HG02642 (cell line): ENCODE measurements around the gene ZFP92.

Experiments used
- ATAC-seq: cut with Tn5 transposase; IDR thresholded peaks from one replicate; pipeline ENCODE4 v1.9.1; 2021; ENCODE audit warnings: mild to moderate bottlenecking; ENCODE audit not compliant: unreplicated experiment, poor library complexity

The ZFP92 gene

GRCh38 chrX:153411255-153411987 lies at the start of gene ZFP92:
Gene ZFP92, plus strand, starts transcription at chrX:153411472. Its CDS starts 6,851 bp downstream, at chrX:153418323.
- ATAC-seq = peak; percentile 76

GRCh38 chrX:153361781-153362397 lies 49.4 kb upstream of the ZFP92 start:
- ATAC-seq = no peak

DNA sequence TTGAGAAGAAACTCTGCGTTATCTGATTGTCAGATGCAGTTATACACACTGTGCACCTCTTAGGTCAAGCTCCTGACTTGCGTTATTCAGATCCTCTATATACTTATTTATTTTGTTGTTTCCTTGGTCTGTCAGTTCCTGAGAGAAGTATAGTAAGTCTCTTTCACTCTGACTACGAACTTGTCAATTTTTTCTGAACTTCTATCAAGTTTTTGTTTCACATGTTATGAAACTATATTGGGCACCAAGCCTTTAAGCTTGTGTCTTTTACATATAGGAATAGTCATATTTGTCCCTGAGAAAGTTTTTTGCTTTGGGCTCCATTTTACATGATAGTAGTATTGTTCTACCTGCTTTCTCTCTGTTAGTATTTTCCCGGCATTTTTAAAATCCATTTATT lies 45.6 kb upstream of the ZFP92 start:
- no peak for ATAC-seq

GRCh38 chrX:153366119-153366518 lies 45.2 kb upstream of the ZFP92 start:
- no peak for ATAC-seq

GRCh38 chrX:153366878-153367538 lies 44.3 kb upstream of the ZFP92 start:
- ATAC-seq = no peak

DNA sequence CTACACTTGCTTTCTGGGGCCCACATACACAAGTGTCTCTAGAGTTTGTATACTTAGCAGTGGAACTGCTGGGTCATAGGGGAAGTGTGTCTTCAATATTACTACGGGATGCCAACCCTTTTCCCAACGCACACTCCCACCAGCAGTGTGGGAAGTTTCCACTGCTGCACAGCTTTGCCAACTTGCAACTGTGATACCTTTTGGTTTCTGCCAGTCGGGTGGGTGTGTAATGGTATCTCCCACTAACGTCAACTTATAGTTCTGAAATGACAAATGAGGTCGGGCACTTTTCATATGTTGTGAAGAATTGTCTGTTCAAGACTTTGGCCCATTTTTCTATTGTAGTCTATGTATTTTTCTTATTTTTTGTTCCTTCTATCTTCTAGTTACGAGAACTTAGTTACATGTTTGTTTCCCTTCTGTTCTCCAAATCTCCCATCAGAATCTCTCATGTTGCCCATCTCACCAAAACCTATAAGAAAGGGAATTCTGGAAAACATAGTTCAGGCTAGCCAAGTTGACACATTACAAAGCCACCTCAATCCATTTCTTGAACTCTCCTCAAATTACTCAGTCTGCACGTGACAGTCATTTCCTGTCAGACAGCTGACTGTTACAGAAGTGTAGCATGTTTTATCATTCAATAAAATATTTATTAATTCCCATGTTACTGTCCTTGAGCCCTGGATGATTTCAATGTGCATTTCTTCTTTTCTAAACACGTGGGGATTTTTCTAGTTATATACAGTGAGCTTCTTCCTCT lies 40.8 kb upstream of the ZFP92 start:
- no peak for ATAC-seq

- no peak for ATAC-seq
Observed at GRCh38 chrX:153371256-153371655, 40.0 kb upstream of the ZFP92 start.

GRCh38 chrX:153372949-153373348 lies 38.3 kb upstream of the ZFP92 start:
- ATAC-seq = no peak

GRCh38 chrX:153374426-153374825 lies 36.8 kb upstream of the ZFP92 start:
- no peak for ATAC-seq

- no peak for ATAC-seq
Observed at GRCh38 chrX:153375571-153375970, 35.7 kb upstream of the ZFP92 start.

GRCh38 chrX:153377727-153378126 lies 33.5 kb upstream of the ZFP92 start:
- ATAC-seq = no peak

- no peak for ATAC-seq
Observed at GRCh38 chrX:153378607-153379006, 32.7 kb upstream of the ZFP92 start.

- ATAC-seq = no peak
Observed at GRCh38 chrX:153379508-153379907, 31.8 kb upstream of the ZFP92 start.

DNA sequence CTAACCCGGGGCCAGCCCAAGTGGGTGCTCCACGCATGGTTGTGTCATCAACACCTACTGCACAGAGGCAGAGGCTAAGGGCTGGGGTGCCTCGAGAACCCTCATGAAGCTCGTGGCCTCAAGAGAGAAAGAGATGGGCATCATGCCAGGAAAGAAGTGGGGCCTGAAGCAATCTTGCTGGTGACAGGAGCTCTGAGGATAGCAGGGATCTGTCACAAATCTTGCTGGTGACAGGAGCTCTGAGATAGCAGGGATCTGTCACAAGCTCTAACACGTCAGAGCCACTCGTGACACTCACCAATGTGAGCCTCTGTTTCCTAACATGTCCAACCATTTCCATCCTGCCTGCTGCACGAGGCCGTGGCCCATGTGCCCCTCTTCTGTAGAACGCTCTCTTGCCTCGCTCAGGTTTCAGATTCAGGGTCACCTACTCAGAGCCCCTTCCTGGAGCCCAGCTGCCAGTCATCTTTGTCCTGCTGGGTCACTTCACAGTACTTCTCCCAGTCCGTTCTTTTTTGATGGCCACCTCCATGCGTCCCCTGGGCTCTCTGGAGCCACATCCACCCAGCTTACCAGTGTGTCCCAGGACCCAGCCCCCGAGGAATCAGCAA lies 31.2 kb upstream of the ZFP92 start:
- ATAC-seq = no peak

- no peak for ATAC-seq
Observed at GRCh38 chrX:153380691-153381090, 30.6 kb upstream of the ZFP92 start.

GRCh38 chrX:153381684-153382532 lies 29.4 kb upstream of the ZFP92 start:
- ATAC-seq = no peak

- ATAC-seq = no peak
Observed at GRCh38 chrX:153382563-153383482, 28.4 kb upstream of the ZFP92 start.

DNA sequence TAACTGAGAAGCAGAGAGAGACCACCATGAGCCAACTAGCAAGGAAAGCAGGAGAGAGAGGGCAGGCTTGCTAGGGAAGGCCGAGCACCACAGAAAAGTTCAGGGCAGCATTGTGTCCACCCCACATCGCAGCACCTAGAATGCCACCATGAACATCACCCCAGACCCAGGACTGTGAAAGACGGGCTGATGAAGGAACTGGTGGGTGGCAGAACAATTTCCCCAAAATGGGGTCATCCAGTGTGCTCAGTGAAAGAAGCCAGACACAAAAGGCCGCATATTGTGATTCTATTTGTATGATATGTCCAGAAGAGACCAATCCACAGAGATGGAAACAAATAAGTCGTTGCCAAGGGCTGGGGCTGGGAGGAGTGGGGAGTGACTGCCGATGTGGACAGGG lies 26.9 kb upstream of the ZFP92 start:
- no peak for ATAC-seq
